ENCODE measurements around the gene PHETA2.
A peak's percentile ranks its signal among the peaks of the same experiment; 100 is the strongest.
"Not testable (repeated sequence)": the region's sequence is repeated elsewhere in the genome, so short reads cannot be mapped to it uniquely, and the experiment has no call there.

The PHETA2 gene

GRCh38 chr22:42070517-42071422 is 3.3 kb upstream of the PHETA2 start, which contains the start of gene NAGA:
TSS of gene NAGA (minus strand) at chr22:42070812. CDS start at chr22:42070297, 515 bp downstream.
- DNase-seq: peak; percentile 97

GRCh38 chr22:42071508-42071907 is 2.5 kb upstream of the PHETA2 start:
- DNase-seq: not testable (repeated sequence)

- no peak for DNase-seq
These were observed 1.3 kb upstream of the PHETA2 start for GRCh38 chr22:42072606-42073330.

GRCh38 chr22:42073621-42074041 is 417 bp upstream of the PHETA2 start:
- no peak for DNase-seq

- no peak for DNase-seq
These were observed 1.0 kb downstream of the PHETA2 start for GRCh38 chr22:42074846-42075676.

- DNase-seq: no peak
These were observed 2.9 kb downstream of the PHETA2 start for GRCh38 chr22:42076764-42077485.

GRCh38 chr22:42077486-42078125 is 3.6 kb downstream of the PHETA2 start:
- DNase-seq: no peak

GRCh38 chr22:42078469-42079318 is 4.6 kb downstream of the PHETA2 start:
- no peak for DNase-seq

GRCh38 chr22:42079319-42080251 is 5.5 kb downstream of the PHETA2 start, which contains the start of gene SMDT1:
TSS of gene SMDT1 (plus strand) at chr22:42079700. CDS start at chr22:42079769, 69 bp downstream.
- peak; percentile 99 for DNase-seq

- DNase-seq: peak; percentile 18
These were observed 6.2 kb downstream of the PHETA2 start for GRCh38 chr22:42080287-42080686.

GRCh38 chr22:42083119-42083518 is 9.1 kb downstream of the PHETA2 start:
- no peak for DNase-seq

- DNase-seq: no peak
These were observed 10.8 kb downstream of the PHETA2 start for GRCh38 chr22:42084874-42085273.

GRCh38 chr22:42086051-42086450 is 12.0 kb downstream of the PHETA2 start:
- DNase-seq: no peak

GRCh38 chr22:42090596-42091454 is 16.8 kb downstream of the PHETA2 start, which contains the start of gene NDUFA6:
TSS of gene NDUFA6 (minus strand) at chr22:42090772. CDS start at chr22:42090744, 28 bp downstream.
- DNase-seq: peak; percentile 100

GRCh38 chr22:42091455-42091782 is 17.4 kb downstream of the PHETA2 start:
- DNase-seq: no peak

GRCh38 chr22:42101199-42101598 is 27.2 kb downstream of the PHETA2 start:
- no peak for DNase-seq

GRCh38 chr22:42104332-42104860 is 30.3 kb downstream of the PHETA2 start:
- DNase-seq: not testable (repeated sequence)

- no peak for DNase-seq
These were observed 34.8 kb downstream of the PHETA2 start for GRCh38 chr22:42108848-42109247.

All from activated CD4-positive, alpha-beta T cell treated with anti-CD3 and anti-CD28 coated beads, Interleukin-2, Interleukin-6, amounts not matched to agents 100 ng/mL and 50 ng/mL, durations not matched to agents 16 hours and 8 hours (primary cell).